Kidney (tissue), 14 donors: ENCODE measurements around the gene IQCF6. TPM values are rescaled to one million over a fixed set of nuclear protein-coding genes. Genes with fewer than 3 reads are reported as not detected.
A peak's percentile ranks its signal among the peaks of the same experiment; 100 is the strongest.

ENCODE experiments used
- DNase-seq, 5 donors: peaks; one replicate each; pipeline ENCODE4 v3.0.0-alpha.2; 2013 to 2020
- FAIRE-seq: peaks from 2 replicates; lab custom pipeline; 2012; peaks lifted over from hg19 to GRCh38; lab: Jason Lieb, UNC
- H3K27ac ChIP-seq, 2 donors: one replicate each; pipeline ENCODE4 v1.7.0; 2013; ENCODE audit warnings: low read depth in 2 of 2, low read length in 2 of 2, inconsistent platforms in 1 of 2
- H3K27me3 ChIP-seq: one replicate; pipeline ENCODE4 v1.7.1; 2013; ENCODE audit warnings: low read length, inconsistent platforms; ENCODE audit not compliant: control insufficient read depth, insufficient read depth
- H3K36me3 ChIP-seq, 3 donors: one replicate each; pipeline versions ENCODE4 v1.7.0 to v1.7.1; 2013; ENCODE audit warnings: low read length in 3 of 3, control low read depth in 1 of 3, inconsistent platforms in 1 of 3; ENCODE audit not compliant: insufficient read depth in 3 of 3, control insufficient read depth in 2 of 3
- H3K4me1 ChIP-seq, 3 donors: one replicate each; pipeline versions ENCODE4 v1.7.0 to v1.7.1; 2013; ENCODE audit warnings: low read length in 3 of 3, inconsistent platforms in 1 of 3, low read depth in 1 of 3; ENCODE audit not compliant: control insufficient read depth in 2 of 3, insufficient read depth in 2 of 3
- H3K4me3 ChIP-seq, 3 donors: one replicate each; pipeline versions ENCODE4 v1.7.0 to v1.8.1; 2013; ENCODE audit warnings: low read length in 3 of 3, control low read depth in 1 of 3, inconsistent platforms in 1 of 3
- H3K9ac ChIP-seq, 3 donors: one replicate each; pipeline versions ENCODE4 v1.7.0 to v1.7.1; 2013; ENCODE audit warnings: low read length in 3 of 3, control low read depth in 1 of 3, inconsistent platforms in 1 of 3
- H3K9me3 ChIP-seq, 3 donors: one replicate each; pipeline versions ENCODE4 v1.7.0 to v1.7.1; 2013; ENCODE audit warnings: low read length in 3 of 3, control low read depth in 1 of 3, inconsistent platforms in 1 of 3; ENCODE audit not compliant: control insufficient read depth in 2 of 3, insufficient read depth in 1 of 3
- CTCF ChIP-seq: IDR thresholded peaks from 3 replicates; pipeline ENCODE4 v1.5.1; 2012; ENCODE audit warnings: mild to moderate bottlenecking, moderate library complexity, borderline replicate concordance; ENCODE audit not compliant: insufficient read depth; ENCODE audit errors: extremely low read depth
- intact Hi-C: fragments of 100-400 bp; cut with DNase I; formaldehyde crosslinking; loops from one replicate; pipeline ENCODE4 v1.11.1; 2022
- polyA plus RNA-seq: library from polyadenylated mRNA; stranded (reverse); fragments of 350-450 nt; fragmentation: Illumina TruSeq; extraction: RNeasy Lipid Tissue Mini Kit (QIAGEN cat#74804); gene quantifications from one replicate; pipeline ENCODE4 v1.2.3, GENCODE V29; 2014; ENCODE audit warnings: low read depth, low replicate concordance; ENCODE audit not compliant: insufficient read depth
- total RNA-seq: library from RNA; stranded (reverse); fragmentation: NEBNext Ultra II Directional; extraction: Animal tissue kit (Norgen Biotek cat#: 25700); gene quantifications from one replicate; pipeline ENCODE4 v1.2.1, GENCODE V29; 2021
- donor health status: control.
- donor health status: control.
- donor health status: control.
- donor health status: control.
- donor health status: control.
- donor health status: DM: yes; HTN: yes; CAD: no.
- donor health status: Normal renal cell carcinoma (clear cell type).

The IQCF6 gene
- total and polyA plus RNA-seq, 2 donors from 2014 or later: not detected

GRCh38 chr3:51814034-51814433, 35.0 kb upstream of the IQCF6 start:
- Histone ChIP-seq H3K4me1 (no peaks in the 10 kb centered on the region), H3K27ac (no peak overlapping the region), H3K36me3 (no peaks in the 10 kb centered on the region), H3K4me3 (no peak overlapping the region), H3K27me3 (no peaks in the 10 kb centered on the region), H3K9me3 (no peaks in the 10 kb centered on the region), H3K9ac (no peak overlapping the region)
- DNase-seq: no peak
- TF ChIP-seq CTCF: no peak
- intact Hi-C loops: no loop called here
- FAIRE-seq: no peak

- Histone ChIP-seq H3K4me1 (no peaks in the 10 kb centered on the region), H3K27me3 (no peaks in the 10 kb centered on the region), H3K4me3 (no peak overlapping the region), H3K9ac (no peak overlapping the region), H3K9me3 (no peaks in the 10 kb centered on the region), H3K36me3 (no peaks in the 10 kb centered on the region), H3K27ac (no peak overlapping the region)
- intact Hi-C loops: no loop called here
- FAIRE-seq (no peak), DNase-seq (peak in 3 of 5 donors; percentile 2 to 82 (median 38))
- TF ChIP-seq CTCF: no peak
Measured at GRCh38 chr3:51813539-51813938, 34.5 kb upstream of the IQCF6 start.

GRCh38 chr3:51808934-51809333, 29.9 kb upstream of the IQCF6 start:
- intact Hi-C loops: no loop called here
- Histone ChIP-seq H3K9ac (no peak overlapping the region), H3K36me3 (no peaks in the 10 kb centered on the region), H3K4me3 (no peak overlapping the region), H3K4me1 (no peaks in the 10 kb centered on the region), H3K9me3 (peaks cover 0 to 4% (median 0%) of the 10 kb centered on the region in 3 donors), H3K27me3 (no peaks in the 10 kb centered on the region), H3K27ac (no peak overlapping the region)
- DNase-seq (no peak), FAIRE-seq (no peak)
- no peak for TF ChIP-seq CTCF

- Histone ChIP-seq H3K36me3 (no peaks in the 10 kb centered on the region), H3K4me3 (no peak overlapping the region), H3K4me1 (peaks cover 0 to 2% (median 0%) of the 10 kb centered on the region in 3 donors), H3K9ac (no peak overlapping the region), H3K9me3 (no peaks in the 10 kb centered on the region), H3K27me3 (no peaks in the 10 kb centered on the region), H3K27ac (no peak overlapping the region)
- FAIRE-seq: no peak
- intact Hi-C loops: no loop called here
- no peak for TF ChIP-seq CTCF
- no peak for DNase-seq
Measured at GRCh38 chr3:51802106-51802703, 23.2 kb upstream of the IQCF6 start.
